Activated B cell treated with CpG ODN at 0.5 μM for 24 hours (primary cell): ENCODE data around the gene RSPO3. TPM values are rescaled to one million over a fixed set of nuclear protein-coding genes. Genes with fewer than 3 reads are reported as not detected.

ENCODE experiments used
- ATAC-seq: fragments of 200-7000 bp; cut with Tn5 transposase; one replicate; pipeline ENCODE4 v1.10.0; 2021; ENCODE audit warnings: low read depth, mild to moderate bottlenecking, moderate library complexity
- CTCF ChIA-PET: fragments of 350-600 bp; sonication (Branson Sonifier 250); formaldehyde crosslinking; loops from one replicate; lab custom pipeline; 2021; ENCODE audit warnings: antibody characterized with exemption; lab: Charles Lee
- POLR2A ChIA-PET: fragments of 350-600 bp; sonication (Branson Sonifier 250); formaldehyde crosslinking; loops from one replicate; lab custom pipeline; 2021; ENCODE audit warnings: antibody characterized with exemption; lab: Charles Lee
- DNase-seq: peaks from one replicate; pipeline ENCODE4 v3.0.0; 2022
- H3K27ac Mint-ChIP-seq: one replicate; pipeline ENCODE4 v1.8.0; 2020; ENCODE audit warnings: mixed read lengths
- H3K27me3 Mint-ChIP-seq: one replicate; pipeline ENCODE4 v1.8.0; 2021; ENCODE audit warnings: mixed read lengths
- H3K36me3 Mint-ChIP-seq: one replicate; pipeline ENCODE4 v1.8.0; 2021; ENCODE audit warnings: low read depth, mixed read lengths
- H3K4me1 Mint-ChIP-seq: one replicate; pipeline ENCODE4 v1.8.0; 2021; ENCODE audit warnings: mixed read lengths
- H3K4me3 Mint-ChIP-seq: one replicate; pipeline ENCODE4 v1.8.0; 2020; ENCODE audit warnings: mild to moderate bottlenecking, mixed read lengths
- H3K9me3 Mint-ChIP-seq: one replicate; pipeline ENCODE4 v1.8.0; 2020; ENCODE audit warnings: mixed read lengths
- CTCF ChIP-seq: fragments of 200-600 bp; IDR thresholded peaks from one replicate; pipeline ENCODE4 v1.8.0; 2022; ENCODE audit warnings: antibody characterized with exemption, mild to moderate bottlenecking
- intact Hi-C: fragments of 100-400 bp; cut with micrococcal nuclease; formaldehyde crosslinking; loops from one replicate; pipeline ENCODE4 v1.15.1; 2024
- total RNA-seq: library from RNA; stranded (reverse); gene quantifications from 2 replicates; pipeline ENCODE4 v1.2.3, GENCODE V29; 2022

The RSPO3 gene
- total RNA-seq, 1 donor from 2014 or later: not detected

- DNase-seq: no peak
- intact Hi-C loops: no loop called here
- Mint-ChIP-seq H3K4me3 (no peak overlapping the region), H3K9me3 (no peaks in the 10 kb centered on the region), H3K36me3 (no peaks in the 10 kb centered on the region), H3K4me1 (no peaks in the 10 kb centered on the region), H3K27me3 (peaks cover 3% of the 10 kb centered on the region), H3K27ac (no peak overlapping the region)
- TF ChIP-seq CTCF: no peak
- ChIA-PET CTCF (no interaction called here), POLR2A (no interaction called here)
- ATAC-seq: no peak
Measured at GRCh38 chr6:127100510-127101140, 17.8 kb upstream of the RSPO3 start.

- DNase-seq (no peak), ATAC-seq (no peak)
- Mint-ChIP-seq H3K36me3 (no peaks in the 10 kb centered on the region), H3K4me3 (no peak overlapping the region), H3K9me3 (no peaks in the 10 kb centered on the region), H3K27ac (no peak overlapping the region), H3K4me1 (no peaks in the 10 kb centered on the region), H3K27me3 (peaks cover 9% of the 10 kb centered on the region)
- POLR2A ChIA-PET: no interaction called here
- CTCF ChIA-PET: no interaction called here
- intact Hi-C loops: no loop called here
- TF ChIP-seq CTCF: no peak
Measured at GRCh38 chr6:127102299-127102698, 16.2 kb upstream of the RSPO3 start.

GRCh38 chr6:127102859-127103258 is 15.6 kb upstream of the RSPO3 start:
- no peak for ATAC-seq
- ChIA-PET POLR2A (no interaction called here), CTCF (no interaction called here)

GRCh38 chr6:127103482-127103881 is 15.0 kb upstream of the RSPO3 start:
- intact Hi-C loops: no loop called here
- Mint-ChIP-seq H3K4me3 (no peak overlapping the region), H3K9me3 (no peaks in the 10 kb centered on the region), H3K36me3 (no peaks in the 10 kb centered on the region), H3K27ac (no peak overlapping the region), H3K27me3 (peaks cover 9% of the 10 kb centered on the region), H3K4me1 (no peaks in the 10 kb centered on the region)
- no peak for ATAC-seq
- CTCF ChIA-PET: no interaction called here
- POLR2A ChIA-PET: no interaction called here
- TF ChIP-seq CTCF: no peak
- no peak for DNase-seq

More at GRCh38 chr6:127102859-127103258, 15.6 kb upstream of the RSPO3 start:
- H3K9me3 Mint-ChIP-seq: no peaks in the 10 kb centered on the region
- H3K27me3 Mint-ChIP-seq: peaks cover 9% of the 10 kb centered on the region
- no peak overlapping the region for H3K4me3 Mint-ChIP-seq
- no peak overlapping the region for H3K27ac Mint-ChIP-seq
- TF ChIP-seq CTCF: no peak
- intact Hi-C loops: no loop called here
- DNase-seq: no peak
- H3K4me1 Mint-ChIP-seq: no peaks in the 10 kb centered on the region
- H3K36me3 Mint-ChIP-seq: no peaks in the 10 kb centered on the region

GRCh38 chr6:127107916-127108315 is 10.6 kb upstream of the RSPO3 start:
- intact Hi-C loops: no loop called here
- ATAC-seq: no peak
- TF ChIP-seq CTCF: no peak
- Mint-ChIP-seq H3K4me1 (no peaks in the 10 kb centered on the region), H3K27me3 (peaks cover 16% of the 10 kb centered on the region), H3K9me3 (no peaks in the 10 kb centered on the region), H3K4me3 (no peak overlapping the region), H3K27ac (no peak overlapping the region), H3K36me3 (no peaks in the 10 kb centered on the region)
- no peak for DNase-seq
- POLR2A ChIA-PET: no interaction called here
- CTCF ChIA-PET: no interaction called here
